Cardiac muscle cell (in vitro differentiated cells and primary cell): Measurements from ENCODE around the gene CNTFR. TPM values are rescaled to one million over a fixed set of nuclear protein-coding genes. Genes with fewer than 3 reads are reported as not detected.

Experiments used
- DNase-seq, 2 donors: peaks; one replicate each; pipeline versions ENCODE4 v3.0.0 to v3.0.0-alpha.2; 2010 to 2017; ENCODE audit warnings: low read depth in 1 of 2, low spot score in 1 of 2
- H3K27ac ChIP-seq: fragments of 200-600 bp; sonication (generic); 2 replicates; pipeline ENCODE4 v1.5.1; 2016
- H3K27me3 ChIP-seq: fragments of 200-600 bp; sonication (generic); 2 replicates; pipeline ENCODE4 v1.6.0; 2016; ENCODE audit warnings: control low read depth
- H3K36me3 ChIP-seq: fragments of 200-600 bp; sonication (generic); 2 replicates; pipeline ENCODE4 v1.5.1; 2016; ENCODE audit warnings: control low read depth
- H3K4me1 ChIP-seq: fragments of 200-600 bp; sonication (generic); 2 replicates; pipeline ENCODE4 v1.8.1; 2017; ENCODE audit warnings: low read depth, mild to moderate bottlenecking, mixed run types
- H3K4me3 ChIP-seq: fragments of 200-600 bp; sonication (generic); 2 replicates; pipeline ENCODE4 v1.5.1; 2016; ENCODE audit warnings: mild to moderate bottlenecking
- H3K9me3 ChIP-seq: fragments of 200-600 bp; sonication (generic); 2 replicates; pipeline ENCODE4 v1.5.1; 2017; ENCODE audit warnings: low read depth, mild to moderate bottlenecking, control low read depth
- polyA plus RNA-seq: library from polyadenylated mRNA; unstranded; fragments of >200 nt; fragmentation: Nextera tagmentation; extraction: Ambion mirVana; gene quantifications from 2 replicates; pipeline ENCODE4 v1.2.1, GENCODE V29; 2016
- total RNA-seq: library from RNA; depleted of rRNA; stranded (reverse); fragments of >200 nt; gene quantifications from 2 replicates; pipeline ENCODE4 v1.2.3, GENCODE V29; 2016
- TF ChIP-seq, protein P1 (sequence below): IDR thresholded peaks from 2 replicates; pipeline ENCODE4 v1.5.1; 2012; ENCODE audit warnings: low read depth, mild to moderate bottlenecking, low read length

CNTFR gene
- total and polyA plus RNA-seq, 2 experiments from 2014 or later, result 15.5 to 29.8 TPM

DNA sequence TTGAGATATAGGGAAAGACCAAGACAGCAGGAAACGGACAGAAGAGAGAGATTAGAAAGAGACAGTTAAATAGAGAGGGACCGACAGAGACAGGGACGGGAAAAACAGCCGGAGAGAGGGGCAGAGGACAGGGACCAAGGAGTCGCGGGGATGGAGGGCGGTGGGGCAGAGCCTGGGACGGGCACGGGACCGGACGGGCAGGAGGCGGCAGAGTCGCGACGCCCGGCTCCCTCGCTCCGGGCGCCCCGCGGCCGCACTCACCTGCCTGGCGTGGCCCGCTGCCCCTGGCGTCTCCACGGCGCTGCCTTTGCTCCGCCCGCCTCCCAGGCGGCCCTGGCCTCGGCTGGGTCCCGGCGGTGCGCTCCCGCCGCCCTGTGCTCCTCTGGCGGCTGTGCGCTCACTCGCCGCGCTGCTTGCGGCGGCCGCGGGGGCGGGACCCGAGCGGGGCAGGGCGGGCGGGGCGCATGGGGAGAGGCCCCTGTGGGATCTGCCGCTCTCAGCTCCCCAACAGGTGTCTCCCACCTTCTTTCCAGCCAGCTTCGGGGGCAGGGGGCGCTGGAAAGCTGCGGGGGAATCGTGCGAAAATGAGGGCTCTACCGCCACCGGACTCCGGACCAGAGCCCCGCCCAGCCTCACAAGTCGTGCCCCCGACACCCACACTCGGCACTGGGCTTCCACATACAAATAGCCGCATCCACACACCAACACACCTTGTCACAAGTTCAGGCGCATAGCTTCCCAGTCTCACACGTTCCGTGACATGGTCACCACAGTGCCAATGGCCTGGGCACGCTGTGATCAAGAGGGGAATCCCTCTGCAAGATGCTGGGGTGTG is 39.3 kb upstream of the CNTFR start, which contains the start of gene ARID3C:
Gene ARID3C, minus strand, starts transcription at position 411 of the 835 bp plus-strand sequence. CDS start 1,052 bp downstream, outside the sequence.
- H3K4me3 ChIP-seq, result peak within 1 kb of the TSS; percentile 37
- H3K36me3 ChIP-seq, result no peaks in the 10 kb centered on the region
- peak; percentile 15 to 72 for DNase-seq
- TF ChIP-seq, protein P1, sequence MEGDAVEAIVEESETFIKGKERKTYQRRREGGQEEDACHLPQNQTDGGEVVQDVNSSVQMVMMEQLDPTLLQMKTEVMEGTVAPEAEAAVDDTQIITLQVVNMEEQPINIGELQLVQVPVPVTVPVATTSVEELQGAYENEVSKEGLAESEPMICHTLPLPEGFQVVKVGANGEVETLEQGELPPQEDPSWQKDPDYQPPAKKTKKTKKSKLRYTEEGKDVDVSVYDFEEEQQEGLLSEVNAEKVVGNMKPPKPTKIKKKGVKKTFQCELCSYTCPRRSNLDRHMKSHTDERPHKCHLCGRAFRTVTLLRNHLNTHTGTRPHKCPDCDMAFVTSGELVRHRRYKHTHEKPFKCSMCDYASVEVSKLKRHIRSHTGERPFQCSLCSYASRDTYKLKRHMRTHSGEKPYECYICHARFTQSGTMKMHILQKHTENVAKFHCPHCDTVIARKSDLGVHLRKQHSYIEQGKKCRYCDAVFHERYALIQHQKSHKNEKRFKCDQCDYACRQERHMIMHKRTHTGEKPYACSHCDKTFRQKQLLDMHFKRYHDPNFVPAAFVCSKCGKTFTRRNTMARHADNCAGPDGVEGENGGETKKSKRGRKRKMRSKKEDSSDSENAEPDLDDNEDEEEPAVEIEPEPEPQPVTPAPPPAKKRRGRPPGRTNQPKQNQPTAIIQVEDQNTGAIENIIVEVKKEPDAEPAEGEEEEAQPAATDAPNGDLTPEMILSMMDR, result no peak
- H3K27ac ChIP-seq, result no peak within 1 kb of the TSS
- H3K4me1 ChIP-seq, result no peaks in the 10 kb centered on the region
- H3K9me3 ChIP-seq, result no peaks in the 10 kb centered on the region
- peaks cover 76% of the 10 kb centered on the region for H3K27me3 ChIP-seq

DNA sequence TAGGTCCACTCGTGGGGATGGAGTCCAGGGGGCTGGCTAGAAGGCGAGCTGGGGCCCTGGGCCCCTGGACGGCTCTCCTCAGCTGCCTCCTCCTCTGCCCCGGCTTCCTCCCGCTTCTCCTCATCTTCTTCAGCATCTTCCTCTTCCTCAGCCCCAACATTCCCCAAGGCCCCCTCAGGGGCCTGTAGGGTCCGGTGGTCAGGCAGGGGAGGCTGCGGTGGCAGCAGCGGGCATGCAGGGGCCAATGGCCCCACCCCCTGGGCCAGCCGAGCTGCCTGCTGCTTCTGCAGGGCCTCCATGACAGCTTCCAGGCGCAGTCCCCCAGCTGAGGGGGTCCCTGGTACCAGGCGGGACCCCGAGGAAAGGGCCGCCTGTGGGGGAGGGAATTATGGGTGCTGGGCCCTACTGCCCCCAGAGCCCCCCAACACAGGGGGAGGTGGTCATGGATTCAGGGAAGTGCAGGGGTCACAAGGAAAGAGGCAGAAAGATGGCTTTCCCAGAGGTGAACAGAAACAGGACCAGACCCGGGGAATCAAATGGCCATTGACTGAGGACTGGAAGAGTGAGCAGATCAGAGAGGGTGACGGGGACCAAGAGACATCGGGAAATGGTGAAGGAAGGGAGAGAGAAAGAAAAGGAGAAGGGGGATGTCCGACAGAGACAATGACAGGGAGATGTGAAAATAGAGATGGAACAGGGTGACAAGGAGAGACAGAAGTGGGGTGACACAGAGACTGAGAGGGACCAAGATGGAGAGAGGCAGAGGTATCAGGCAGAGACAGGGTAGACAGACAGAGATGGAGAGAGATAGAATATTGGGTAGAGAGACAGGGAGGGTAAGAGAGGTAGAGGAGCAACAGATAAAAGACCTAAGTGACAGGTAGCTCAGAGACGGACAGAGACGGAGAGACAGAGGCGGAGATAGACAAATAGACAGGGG is 38.5 kb upstream of the CNTFR start:
- H3K4me3 ChIP-seq, result peak overlapping the region; percentile 37
- no peaks in the 10 kb centered on the region for H3K4me1 ChIP-seq

DNA sequence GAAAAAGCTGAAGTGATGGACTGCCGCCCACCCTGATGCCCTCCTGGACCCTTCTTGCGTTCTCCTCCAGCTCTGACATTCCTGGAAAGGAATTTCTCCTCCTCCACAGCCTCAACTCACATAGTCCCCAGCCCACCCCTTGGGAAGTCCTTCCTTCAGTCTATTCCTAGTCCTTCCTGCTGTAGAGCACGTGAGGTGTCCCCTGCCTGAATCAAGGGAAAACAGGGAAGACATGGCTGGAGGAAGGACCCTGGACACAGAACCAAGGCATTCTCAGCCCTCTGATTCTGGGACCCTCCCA is 35.6 kb upstream of the CNTFR start:
- Histone ChIP-seq H3K27me3 (peaks cover 69% of the 10 kb centered on the region), H3K4me3 (no peak overlapping the region), H3K9me3 (no peaks in the 10 kb centered on the region), H3K36me3 (no peaks in the 10 kb centered on the region), H3K4me1 (no peaks in the 10 kb centered on the region), H3K27ac (no peak overlapping the region)
- DNase-seq, result no peak
- TF ChIP-seq, protein P1, result no peak

More for the DNA sequence above, 38.5 kb upstream of the CNTFR start:
- H3K9me3 ChIP-seq, result no peaks in the 10 kb centered on the region
- TF ChIP-seq, protein P1, result no peak
- H3K27me3 ChIP-seq, result peaks cover 84% of the 10 kb centered on the region
- no peak overlapping the region for H3K27ac ChIP-seq
- H3K36me3 ChIP-seq, result no peaks in the 10 kb centered on the region
- no peak for DNase-seq

DNA sequence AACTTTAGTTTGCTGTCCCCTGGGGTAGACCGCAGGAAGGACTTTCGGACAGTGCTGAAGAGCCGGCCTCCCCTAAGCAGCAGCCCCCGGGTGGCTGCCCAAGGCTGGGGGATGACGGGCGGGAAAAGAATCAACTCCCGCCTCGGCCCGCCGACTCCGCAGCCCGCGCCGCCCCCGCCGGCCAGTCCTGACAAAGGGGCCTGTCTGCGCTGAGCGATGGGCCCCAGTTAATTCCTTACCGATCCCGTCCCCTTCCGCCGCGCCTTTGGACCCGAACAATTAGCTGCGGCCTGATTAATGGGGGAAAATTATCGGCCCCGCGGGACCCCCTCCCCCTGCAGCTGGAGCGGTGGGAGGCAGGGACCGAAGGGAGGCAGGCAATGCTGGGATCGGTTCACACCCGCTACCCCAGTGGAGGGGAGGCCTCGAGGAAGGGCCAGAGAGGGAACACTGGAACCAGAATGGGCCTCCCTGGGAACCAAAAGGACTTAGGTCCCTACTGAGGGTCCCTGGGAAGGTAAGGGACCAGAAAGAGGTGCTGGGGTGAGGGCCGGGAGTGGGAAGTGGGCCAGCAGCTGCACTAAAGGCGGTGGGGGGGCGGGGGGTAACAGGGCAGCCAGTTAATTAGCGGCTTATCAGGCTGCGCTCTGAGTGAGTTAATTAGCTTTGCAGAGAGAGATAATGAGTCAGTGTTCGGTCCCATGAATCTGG is 35.1 kb upstream of the CNTFR start:
- peaks cover 64% of the 10 kb centered on the region for H3K27me3 ChIP-seq
- no peak overlapping the region for H3K27ac ChIP-seq
- H3K36me3 ChIP-seq, result no peaks in the 10 kb centered on the region
- H3K4me1 ChIP-seq, result peaks cover 2% of the 10 kb centered on the region
- no peaks in the 10 kb centered on the region for H3K9me3 ChIP-seq
- no peak overlapping the region for H3K4me3 ChIP-seq
- TF ChIP-seq, protein P1, result no peak
- DNase-seq, result no peak
